MV-4-11 (cell line): ENCODE results near the gene TSPYL2.

Experiments used
- DNase-seq: peaks from one replicate; lab custom pipeline; 2025; lab: John Stamatoyannopoulos, UW

TSPYL2 gene

DNA sequence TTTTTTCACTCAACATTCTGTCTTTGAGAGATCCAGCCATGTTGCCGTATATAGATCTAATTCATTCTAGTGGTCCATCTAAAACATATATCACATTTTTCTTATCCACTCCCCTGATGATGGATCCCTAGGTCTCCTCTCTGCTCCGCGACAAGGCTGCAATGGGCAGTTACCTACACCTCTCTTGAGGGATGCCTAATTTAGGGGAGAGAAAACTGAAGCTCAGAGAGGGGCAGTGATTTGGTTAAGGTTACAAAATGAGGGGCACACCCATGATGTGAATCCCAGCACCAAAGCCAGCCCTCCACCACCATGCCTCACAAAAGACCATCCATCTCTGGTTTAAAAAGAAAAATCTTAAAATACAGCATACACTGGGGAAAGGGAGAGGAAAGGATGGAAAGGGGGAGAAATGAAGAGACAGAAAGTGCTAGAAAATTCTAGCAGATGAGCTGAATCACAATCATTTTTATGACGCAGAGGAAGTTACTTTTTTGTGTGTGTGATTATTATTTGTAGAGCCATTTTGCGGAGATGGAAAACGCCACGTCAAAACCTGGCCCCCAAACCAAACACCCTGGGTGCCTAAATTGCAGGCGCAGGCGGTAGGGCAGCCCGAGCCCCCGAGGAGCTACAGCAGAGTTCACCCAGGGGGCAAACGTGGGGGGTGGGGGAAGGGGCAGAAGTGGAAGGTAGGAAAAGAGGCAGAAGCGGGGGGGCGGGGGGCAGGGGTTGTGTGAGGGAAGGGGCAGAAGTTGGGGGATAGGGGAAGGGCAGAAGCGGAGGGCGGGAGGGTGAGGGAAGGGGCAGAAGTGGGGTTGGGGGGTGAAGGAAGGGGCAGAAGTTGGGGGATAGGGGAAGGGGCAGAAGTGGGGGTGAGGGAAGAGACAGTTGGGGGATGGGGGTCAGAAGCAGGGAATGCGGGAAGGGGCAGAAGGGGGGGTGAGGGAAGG, 1.3 kb upstream of the TSPYL2 start:
- no peak for DNase-seq

DNA sequence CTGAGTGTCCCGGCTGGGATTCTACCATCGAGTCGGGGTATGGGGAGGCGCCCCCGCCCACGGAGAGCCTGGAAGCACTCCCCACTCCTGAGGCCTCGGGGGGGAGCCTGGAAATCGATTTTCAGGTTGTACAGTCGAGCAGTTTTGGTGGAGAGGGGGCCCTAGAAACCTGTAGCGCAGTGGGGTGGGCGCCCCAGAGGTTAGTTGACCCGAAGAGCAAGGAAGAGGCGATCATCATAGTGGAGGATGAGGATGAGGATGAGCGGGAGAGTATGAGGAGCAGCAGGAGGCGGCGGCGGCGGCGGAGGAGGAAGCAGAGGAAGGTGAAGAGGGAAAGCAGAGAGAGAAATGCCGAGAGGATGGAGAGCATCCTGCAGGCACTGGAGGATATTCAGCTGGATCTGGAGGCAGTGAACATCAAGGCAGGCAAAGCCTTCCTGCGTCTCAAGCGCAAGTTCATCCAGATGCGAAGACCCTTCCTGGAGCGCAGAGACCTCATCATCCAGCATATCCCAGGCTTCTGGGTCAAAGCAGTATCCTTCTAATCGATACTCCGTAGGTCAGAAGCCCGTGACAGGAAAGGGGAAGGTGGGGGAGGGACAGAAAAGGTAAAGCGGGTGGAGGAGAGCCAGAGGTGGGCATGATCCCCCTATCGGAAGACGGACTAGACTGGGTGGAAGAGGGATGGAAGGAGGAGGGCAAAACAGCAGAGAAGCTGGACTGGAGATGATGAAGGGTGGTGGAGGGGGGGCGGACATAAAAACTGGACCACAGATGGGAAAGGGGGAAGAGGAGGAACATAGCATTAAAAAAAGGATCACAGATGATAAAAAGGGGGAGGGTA, 828 bp downstream of the TSPYL2 start:
- DNase-seq, result no peak

DNA sequence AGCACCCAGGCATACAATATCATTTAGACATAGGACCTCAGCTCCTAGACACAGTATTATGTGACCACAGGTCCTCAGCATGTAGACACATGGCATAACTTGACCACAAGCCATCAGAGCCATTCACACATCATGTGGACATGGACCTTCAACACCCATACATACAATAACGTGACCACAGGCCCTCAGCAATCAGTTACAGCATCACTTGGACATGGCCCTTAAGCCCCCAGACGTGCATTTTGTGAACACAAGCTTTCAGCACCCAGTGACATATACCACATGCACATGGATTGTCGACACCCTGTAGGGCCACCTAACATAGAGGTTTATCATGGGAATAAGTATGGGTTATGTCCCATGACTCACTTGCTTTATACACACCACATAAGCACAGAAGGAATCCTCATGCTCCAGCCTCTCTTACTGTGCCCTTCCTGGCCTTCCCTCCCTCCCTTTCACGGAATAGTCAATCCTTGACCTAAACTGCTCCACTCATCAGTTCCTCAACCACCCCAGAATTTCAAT, 1.9 kb downstream of the TSPYL2 start:
- no peak for DNase-seq

DNA sequence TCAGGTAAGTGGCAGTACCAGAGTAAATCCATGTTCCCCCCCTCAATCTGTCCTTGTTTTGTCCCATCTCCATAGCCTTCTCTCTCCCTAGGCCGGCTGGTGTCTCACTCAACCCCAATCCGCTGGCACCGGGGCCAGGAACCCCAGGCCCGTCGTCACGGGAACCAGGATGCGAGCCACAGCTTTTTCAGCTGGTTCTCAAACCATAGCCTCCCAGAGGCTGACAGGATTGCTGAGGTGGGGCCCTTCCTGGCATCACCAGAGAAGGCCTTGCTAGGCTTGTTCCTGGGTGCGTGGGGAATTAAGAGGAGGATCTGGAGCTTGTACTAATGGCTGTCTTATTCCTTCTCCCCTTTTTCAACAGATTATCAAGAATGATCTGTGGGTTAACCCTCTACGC, 2.7 kb downstream of the TSPYL2 start:
- DNase-seq, result no peak

DNA sequence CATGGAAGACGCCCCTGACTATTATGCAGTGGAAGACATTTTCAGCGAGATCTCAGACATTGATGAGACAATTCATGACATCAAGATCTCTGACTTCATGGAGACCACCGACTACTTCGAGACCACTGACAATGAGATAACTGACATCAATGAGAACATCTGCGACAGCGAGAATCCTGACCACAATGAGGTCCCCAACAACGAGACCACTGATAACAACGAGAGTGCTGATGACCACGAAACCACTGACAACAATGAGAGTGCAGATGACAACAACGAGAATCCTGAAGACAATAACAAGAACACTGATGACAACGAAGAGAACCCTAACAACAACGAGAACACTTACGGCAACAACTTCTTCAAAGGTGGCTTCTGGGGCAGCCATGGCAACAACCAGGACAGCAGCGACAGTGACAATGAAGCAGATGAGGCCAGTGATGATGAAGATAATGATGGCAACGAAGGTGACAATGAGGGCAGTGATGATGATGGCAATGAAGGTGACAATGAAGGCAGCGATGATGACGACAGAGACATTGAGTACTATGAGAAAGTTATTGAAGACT, 3.6 kb downstream of the TSPYL2 start:
- no peak for DNase-seq

DNA sequence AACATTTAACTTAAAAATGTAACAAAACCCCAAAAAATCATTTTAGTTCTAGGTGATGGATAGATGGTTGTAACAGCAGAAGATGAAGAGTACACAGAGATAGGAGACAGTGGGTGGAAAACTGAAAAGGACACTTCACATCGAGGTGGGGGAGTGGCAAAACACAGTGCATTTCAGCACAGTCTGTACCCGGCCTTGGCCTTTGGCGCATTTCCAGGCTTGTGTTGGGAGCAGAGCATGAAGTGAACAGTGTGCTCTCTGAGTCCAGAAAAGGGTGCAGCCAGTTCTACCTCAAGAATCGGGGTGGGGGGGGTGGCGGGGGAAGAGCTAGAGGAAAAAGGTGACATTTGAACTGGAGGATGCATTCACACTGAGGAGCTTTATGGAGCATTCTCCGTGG, 4.3 kb downstream of the TSPYL2 start:
- DNase-seq, result no peak

DNA sequence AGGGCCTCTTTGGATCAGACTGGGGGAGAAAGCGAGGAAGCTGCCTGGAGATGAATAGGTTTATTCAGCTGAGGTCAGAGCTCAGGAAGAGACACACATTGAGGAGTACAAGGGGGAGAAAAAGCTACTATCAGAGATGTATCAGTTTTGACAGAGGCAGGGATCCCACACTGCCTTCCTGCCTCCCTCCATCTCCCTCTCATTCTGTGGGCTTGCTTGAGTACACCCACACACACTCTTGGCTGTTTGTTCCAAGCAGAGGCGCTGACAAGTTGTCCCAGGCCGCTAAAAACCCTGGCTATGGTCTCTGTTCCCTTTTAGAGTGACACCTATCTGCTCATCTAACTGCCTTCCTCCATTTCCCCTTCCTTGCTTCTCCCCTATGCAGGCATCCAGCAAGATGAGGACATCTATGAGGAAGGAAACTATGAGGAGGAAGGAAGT, 5.2 kb downstream of the TSPYL2 start:
- DNase-seq, result peak; percentile 1

DNA sequence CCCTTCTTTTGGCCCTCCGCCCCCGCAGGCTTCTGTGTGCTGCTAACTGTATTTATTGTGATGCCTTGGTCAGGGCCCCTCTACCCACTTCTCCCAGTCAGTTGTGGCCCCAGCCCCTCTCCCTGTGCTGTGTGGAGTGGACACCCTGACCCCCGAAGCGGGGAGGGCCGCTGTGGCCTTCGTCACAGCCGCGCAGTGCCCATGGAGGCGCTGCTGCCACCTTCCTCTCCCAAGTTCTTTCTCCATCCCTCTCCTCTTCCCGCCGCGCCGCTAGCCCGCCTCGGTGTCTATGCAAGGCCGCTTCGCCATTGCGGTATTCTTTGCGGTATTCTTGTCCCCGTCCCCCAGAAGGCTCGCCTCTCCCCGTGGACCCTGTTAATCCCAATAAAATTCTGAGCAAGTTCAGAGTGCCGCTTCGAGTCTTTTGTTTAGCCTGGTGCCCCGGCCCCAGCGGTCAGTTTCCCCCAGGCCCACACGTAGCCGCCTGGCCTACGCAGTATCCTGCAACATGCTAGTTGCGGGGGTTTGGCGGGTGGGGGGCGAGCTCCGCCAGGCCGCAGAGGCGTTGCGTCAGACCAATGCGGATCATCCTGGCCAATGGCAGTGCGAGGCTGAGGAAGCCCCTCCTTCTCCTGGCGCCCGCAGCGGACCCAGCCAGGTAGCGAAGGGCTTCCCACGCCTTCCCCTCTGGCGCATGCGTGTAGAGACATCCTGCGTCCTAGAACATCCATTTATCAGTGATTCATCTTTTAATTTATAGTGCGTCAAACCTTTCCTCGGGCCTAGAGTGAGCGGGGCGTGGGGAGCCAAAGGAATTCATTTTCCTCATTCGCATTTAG, 6.2 kb downstream of the TSPYL2 start:
- no peak for DNase-seq

DNA sequence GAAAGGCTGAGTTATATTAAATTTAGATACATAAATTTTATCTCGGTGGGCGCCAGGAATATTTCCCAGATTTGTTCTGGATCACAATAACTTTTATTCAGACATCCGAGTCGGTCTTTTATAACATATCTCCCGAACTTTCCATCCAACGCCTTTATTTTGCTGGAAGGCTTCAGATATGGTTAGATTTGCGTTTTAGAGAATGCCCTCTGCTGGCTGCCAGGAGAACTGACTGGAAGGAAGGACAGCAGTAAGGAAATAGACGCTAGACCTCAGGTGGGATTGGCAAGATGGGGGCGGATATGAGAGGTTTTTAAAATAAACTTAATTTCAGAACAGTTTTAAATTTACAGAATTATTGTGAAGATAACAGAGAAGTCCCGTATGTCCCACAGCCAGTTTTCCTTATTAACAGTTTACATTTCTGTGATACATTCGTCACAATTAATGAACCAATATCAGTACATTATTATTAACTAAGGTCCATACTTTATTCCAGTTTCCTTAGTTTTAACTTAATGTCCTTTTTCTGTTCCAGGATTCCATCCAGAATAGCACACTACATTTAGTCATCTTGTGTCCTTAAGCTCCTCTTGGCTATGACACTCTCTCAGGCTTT, 7.2 kb downstream of the TSPYL2 start:
- DNase-seq, result peak; percentile 26

DNA sequence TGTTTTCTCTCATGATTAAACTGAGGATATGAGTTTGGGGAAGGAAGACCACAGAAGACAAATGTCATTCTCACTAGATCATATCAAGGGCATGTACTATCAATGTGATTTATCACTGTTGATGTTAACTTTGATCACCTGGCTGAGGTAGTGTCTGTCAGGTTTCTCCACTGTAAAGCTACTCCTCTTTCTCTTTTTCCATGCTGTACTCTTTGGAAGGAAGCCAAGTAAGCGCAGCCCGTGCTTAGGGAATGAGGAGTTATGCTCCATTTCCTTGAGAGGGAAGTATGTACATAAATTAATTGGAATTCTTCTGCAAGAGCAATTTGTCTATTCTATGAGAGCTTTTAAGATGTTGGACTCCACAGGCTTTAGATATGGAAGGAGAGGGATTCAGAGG, 7.8 kb downstream of the TSPYL2 start:
- DNase-seq, result no peak

DNA sequence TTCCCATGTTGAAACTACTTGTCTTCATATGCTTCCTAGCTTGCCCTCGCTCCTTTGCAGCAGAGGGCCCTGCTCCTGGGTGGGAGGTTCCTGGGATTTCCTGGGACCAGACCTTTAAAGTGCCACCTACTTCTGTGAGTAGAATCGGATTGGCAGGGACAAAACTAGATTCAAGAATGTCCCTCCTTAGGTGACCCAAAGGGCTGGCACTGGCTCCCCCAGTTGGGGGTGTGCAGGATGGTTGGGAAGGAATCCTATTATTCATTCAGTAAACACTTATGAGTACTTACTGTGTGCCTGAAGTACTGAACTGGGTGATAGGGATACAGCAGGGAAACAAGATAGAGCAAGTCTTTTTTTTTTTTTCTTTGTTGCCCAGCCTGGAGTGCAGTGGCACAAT, 9.2 kb downstream of the TSPYL2 start:
- no peak for DNase-seq

DNA sequence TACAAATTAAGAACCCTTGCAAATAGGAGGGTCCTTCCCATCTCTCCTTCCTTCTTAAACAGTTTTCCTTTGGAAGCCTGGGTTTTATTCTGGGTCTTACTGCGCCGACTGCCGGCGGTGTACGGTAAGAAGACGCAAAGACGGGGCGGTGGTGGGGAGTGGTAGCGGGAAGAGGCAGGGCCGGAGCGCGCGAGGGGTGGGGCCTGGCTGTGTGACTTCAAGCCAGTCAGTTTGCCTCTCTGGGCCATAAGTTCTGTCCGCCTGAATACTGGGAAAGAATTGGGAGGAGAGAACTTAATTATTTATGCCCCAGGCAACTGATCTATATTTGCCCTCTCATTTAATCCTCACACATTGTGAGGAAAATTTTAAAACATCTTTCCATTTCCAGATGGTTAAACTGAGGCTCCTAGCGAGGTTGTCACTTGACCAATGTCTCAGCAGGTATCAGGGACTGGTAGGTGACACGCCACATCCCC, 11.0 kb downstream of the TSPYL2 start:
- peak; percentile 60 for DNase-seq

DNA sequence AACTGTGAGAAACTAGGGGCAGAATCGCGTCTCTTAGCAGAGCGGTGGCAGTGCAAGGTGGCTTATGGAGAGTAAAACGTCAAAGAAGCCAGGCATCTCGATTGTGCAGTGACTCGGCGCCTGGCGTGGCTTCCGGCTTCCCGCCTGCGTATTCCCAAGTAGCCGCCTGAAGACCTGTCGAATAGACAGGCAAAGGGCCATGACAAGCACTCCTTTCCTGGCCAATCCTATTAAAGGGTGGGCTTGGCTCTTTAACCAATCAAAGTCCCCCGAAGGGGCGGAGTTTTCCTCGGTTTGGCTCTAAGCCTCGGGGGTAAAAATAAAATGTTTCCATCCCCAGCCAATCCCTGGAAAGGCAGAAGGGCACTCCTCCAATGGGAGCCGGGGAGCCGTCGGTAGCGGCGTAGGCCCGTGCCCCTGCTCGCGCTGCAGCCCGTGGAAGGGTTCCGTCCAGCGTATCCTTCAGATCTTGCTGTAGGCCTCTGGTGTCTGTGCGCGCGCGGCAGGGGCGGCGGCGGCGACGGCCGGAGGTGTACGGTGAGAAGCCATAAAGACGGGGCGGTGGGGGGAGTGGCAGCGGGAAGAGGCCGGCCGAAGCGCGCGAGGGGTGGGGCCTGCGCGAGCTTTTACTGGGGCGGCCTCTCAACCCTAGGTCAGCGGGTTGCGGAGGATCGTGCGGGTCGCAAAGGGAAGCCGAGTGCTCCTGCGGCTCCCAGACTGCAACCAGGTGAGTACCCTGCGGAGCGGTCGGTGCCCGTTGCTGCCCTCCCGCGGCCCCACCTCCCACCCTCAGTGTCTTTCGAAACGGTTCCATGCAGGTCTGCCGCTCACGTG, 11.8 kb downstream of the TSPYL2 start, which contains the start of gene KANTR:
Gene KANTR, plus strand, starts transcription at position 395 of the 834 bp plus-strand sequence. CDS start 30,131 bp downstream, outside the sequence.
- DNase-seq, result peak; percentile 95

DNA sequence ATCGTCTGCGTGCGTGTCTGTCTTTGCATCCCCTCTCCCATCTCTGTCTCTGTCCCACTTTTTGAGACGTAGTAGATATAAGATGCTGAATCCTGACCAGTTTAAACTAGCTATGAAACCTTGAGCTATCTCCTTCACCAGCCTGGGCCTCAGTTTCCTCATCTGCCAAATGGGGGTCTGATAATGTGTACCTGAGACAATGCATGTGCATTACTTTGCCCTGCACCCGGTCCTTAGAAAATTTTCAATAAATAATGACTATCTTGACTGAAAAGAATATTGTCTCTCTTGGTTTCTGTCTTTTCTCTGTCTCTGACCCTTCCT, 12.4 kb downstream of the TSPYL2 start:
- DNase-seq, result no peak

DNA sequence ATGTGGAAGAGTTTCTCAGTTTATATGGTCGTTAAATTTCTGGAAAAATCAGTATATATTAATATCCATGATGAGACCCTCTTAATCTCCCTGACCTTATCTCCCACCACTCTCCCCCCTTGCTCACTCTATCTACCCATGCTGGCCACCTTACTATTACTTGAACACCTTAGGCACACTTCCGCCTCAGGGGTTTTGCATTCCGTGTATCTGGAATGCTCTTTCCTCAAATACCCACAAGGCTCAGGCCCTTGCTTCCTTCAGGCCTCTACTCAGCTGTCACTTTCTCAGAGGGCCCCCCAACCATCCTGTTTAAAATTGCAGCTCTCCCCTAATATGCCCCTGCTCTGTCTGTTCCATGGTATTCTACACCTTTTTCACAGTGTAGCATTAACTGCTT, 13.6 kb downstream of the TSPYL2 start:
- DNase-seq, result no peak

DNA sequence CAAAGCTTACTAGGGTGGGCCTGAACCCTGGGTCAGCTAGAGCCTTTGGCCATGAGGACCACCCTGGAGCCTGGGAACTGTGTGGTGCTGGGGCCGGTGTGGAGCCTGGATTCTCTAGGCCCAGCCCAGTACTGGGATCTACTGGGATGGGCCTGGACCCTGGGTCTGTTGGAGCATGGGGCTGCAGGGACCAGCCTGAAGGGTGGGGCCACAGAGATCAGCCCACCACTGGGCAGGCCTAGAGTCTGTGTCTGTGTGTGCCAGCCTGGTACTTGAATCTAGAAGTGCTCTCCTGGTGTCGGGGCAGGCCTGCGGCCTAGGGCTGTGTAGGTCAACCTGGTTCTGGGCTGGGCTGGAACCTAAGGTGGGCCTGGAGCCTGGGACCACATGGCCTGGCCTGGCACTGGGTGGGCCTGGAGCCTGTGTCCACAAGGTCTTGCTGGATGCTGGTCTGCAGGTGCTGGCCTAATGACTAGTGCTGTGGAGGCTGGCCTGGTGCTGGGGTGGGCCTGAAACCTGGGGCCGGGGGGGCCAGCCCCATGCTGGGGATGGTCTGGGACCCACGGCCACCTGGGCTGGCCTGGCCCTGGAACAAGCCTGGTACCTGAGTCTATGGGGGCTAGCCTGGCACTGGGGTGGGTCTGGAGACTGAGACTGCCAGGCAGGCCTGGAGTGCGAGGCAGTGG, 32.8 kb downstream of the TSPYL2 start:
- no peak for DNase-seq

DNA sequence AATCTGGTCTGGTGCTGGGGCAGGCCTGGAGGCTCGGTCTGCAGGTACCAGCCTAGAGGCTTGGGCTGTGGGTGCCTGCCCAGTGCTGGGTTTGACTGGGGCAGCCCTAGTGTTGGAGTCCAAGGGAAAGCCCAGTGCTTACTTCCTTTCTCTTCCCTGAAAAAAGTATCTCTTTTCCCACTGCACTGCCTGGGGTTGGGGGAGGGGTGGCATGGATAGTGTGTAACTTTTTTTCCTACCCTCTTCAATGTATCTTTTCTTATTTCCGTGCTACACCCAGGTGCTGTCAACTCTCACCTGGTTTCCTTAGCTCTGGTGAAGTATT, 33.3 kb downstream of the TSPYL2 start:
- no peak for DNase-seq

DNA sequence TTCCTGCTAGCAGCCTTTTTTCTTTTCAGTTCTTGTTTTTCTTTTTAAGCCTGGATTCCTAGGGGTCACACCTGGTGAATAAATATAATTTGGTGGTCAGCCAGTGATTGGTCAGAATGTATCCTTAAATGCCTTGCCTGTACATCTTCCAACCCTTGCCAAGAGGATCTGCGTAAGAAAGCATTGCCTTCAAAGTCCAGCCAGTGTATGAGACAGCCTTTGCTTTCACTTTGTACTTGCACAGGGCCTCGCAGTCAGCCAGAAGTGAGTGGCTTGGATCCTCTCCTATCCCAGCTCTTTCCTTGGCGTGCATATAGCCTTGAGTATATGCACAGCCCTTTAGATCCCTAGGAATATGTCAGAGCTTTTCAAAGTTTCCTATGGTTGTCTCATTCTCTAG, 33.9 kb downstream of the TSPYL2 start:
- DNase-seq, result no peak

DNA sequence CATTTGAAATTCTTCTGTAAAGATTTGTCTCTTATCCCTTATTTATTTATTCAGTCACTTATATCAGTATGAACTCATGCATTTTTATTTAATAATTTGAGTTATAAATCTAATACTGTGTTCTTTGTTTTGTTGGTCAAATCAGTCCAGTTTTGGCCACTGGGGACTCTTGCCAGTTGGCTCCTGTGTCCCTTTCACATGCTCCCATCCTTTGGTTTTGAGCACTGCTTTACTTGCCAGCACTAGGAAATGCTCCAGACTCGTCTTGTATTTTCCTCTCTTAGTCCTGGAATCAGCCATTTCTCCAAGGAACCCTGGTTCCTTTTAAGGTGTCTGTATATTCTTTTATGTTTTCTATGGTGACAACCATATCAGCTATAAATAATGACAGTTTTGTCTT, 39.8 kb downstream of the TSPYL2 start:
- DNase-seq, result no peak

DNA sequence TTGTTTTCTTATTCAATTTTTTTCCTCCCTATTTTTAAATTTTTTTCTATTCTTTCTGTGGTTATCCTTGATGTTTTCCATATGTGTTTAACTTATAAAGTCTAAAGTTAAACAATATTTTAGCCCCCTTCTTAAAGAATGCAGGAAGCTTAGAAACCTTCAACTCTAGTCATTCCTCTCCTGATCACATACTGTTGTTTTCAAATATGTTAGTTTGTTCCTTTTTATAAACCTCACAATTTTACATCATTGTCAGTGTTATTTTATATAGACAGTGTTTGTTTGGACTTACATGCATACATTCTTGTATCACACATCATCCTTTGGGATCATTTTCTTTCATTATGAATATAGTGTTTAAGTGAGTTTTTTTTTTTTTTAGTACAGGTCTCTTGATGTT, 43.3 kb downstream of the TSPYL2 start:
- no peak for DNase-seq
